CD4-positive, alpha-beta T cell (primary cell): ENCODE measurements around the gene BDKRB1. TPM values are rescaled to one million over a fixed set of nuclear protein-coding genes. Genes with fewer than 3 reads are reported as not detected.

Experiments
- ATAC-seq: fragments of 200-7000 bp; cut with Tn5 transposase; one replicate; pipeline ENCODE4 v1.10.0; 2022; ENCODE audit warnings: mild to moderate bottlenecking; ENCODE audit not compliant: poor library complexity
- CTCF ChIA-PET: fragments of 350-600 bp; sonication (Branson Sonifier 250); formaldehyde crosslinking; loops from one replicate; lab custom pipeline; 2021; ENCODE audit warnings: antibody characterized with exemption, inconsistent platforms; lab: Charles Lee
- POLR2A ChIA-PET: fragments of 350-600 bp; sonication (Branson Sonifier 250); formaldehyde crosslinking; loops from one replicate; lab custom pipeline; 2021; ENCODE audit warnings: antibody characterized with exemption, inconsistent platforms; lab: Charles Lee
- DNase-seq, 14 experiments: peaks; one replicate each; pipeline ENCODE4 v3.0.0-alpha.2; 2013 to 2020; ENCODE audit warnings: mixed read lengths in 2 of 14
- H3K27ac ChIP-seq, 2 donors: one replicate each; pipeline versions ENCODE4 v1.5.1 to v1.7.0; 2013; ENCODE audit warnings: low read length in 2 of 2, low read depth in 1 of 2, mild to moderate bottlenecking in 1 of 2
- H3K27me3 ChIP-seq, 2 experiments: 1 replicate in 1 of 2; 2 replicates in 1 of 2; pipeline versions ENCODE4 v1.6.1 to v1.7.0; 2013; ENCODE audit warnings: low read length in 2 of 2, control low read depth in 1 of 2, mild to moderate bottlenecking in 1 of 2, moderate library complexity in 1 of 2; ENCODE audit not compliant: insufficient read depth in 2 of 2, control insufficient read depth in 1 of 2
- H3K36me3 ChIP-seq: one replicate; pipeline ENCODE4 v1.6.1; 2013; ENCODE audit warnings: low read length, control low read depth; ENCODE audit not compliant: insufficient read depth
- H3K4me1 ChIP-seq: one replicate; pipeline ENCODE4 v1.6.1; 2013; ENCODE audit warnings: low read length, control low read depth; ENCODE audit not compliant: insufficient read depth
- H3K4me3 ChIP-seq: one replicate; pipeline ENCODE4 v1.5.1; 2013; ENCODE audit warnings: mild to moderate bottlenecking, low read length, moderate library complexity
- H3K9me3 ChIP-seq, 2 experiments: 1 replicate in 1 of 2; 2 replicates in 1 of 2; pipeline versions ENCODE4 v1.6.1 to v1.7.0; 2013; ENCODE audit warnings: low read length in 2 of 2, mild to moderate bottlenecking in 2 of 2, control low read depth in 1 of 2, moderate library complexity in 1 of 2; ENCODE audit not compliant: control insufficient read depth in 1 of 2, insufficient read depth in 1 of 2
- H3K27ac Mint-ChIP-seq: one replicate; pipeline ENCODE4 v1.8.0; 2020; ENCODE audit warnings: mixed read lengths
- H3K27me3 Mint-ChIP-seq: one replicate; pipeline ENCODE4 v1.8.0; 2021; ENCODE audit warnings: mixed read lengths
- H3K36me3 Mint-ChIP-seq: one replicate; pipeline ENCODE4 v1.8.0; 2021; ENCODE audit warnings: low read depth, mixed read lengths
- H3K4me1 Mint-ChIP-seq: one replicate; pipeline ENCODE4 v1.8.0; 2021; ENCODE audit warnings: low read depth, mixed read lengths
- H3K4me3 Mint-ChIP-seq: one replicate; pipeline ENCODE4 v1.8.0; 2020; ENCODE audit warnings: mild to moderate bottlenecking, mixed read lengths
- H3K9me3 Mint-ChIP-seq: one replicate; pipeline ENCODE4 v1.8.0; 2020; ENCODE audit warnings: mixed read lengths
- CTCF ChIP-seq: fragments of 200-600 bp; IDR thresholded peaks from one replicate; pipeline ENCODE4 v1.8.0; 2022; ENCODE audit warnings: antibody characterized with exemption, mild to moderate bottlenecking
- intact Hi-C, 2 experiments: fragments of 100-400 bp; cut with DNase I in 1 of 2; cut with micrococcal nuclease in 1 of 2; formaldehyde crosslinking; loops; one replicate each; pipeline versions ENCODE4 v1.15.1 to v1.9.0; 2023 to 2025; cut with DNase I, micrococcal nuclease
- total RNA-seq, 174 experiments: library from RNA in 2 of 174; stranded (reverse) in 2 of 174; gene quantifications; one replicate each; pipeline ENCODE4 v1.2.3 and lab custom pipeline; 2021 to 2026

Gene BDKRB1
- total RNA-seq, 2 experiments from 2014 or later, result not detected

- H3K27ac Mint-ChIP-seq, result no peak overlapping the region
- ChIA-PET POLR2A (no interaction called here), CTCF (no interaction called here)
- Histone ChIP-seq H3K9me3 (no peaks in the 10 kb centered on the region), H3K27ac (no peak overlapping the region), H3K27me3 (peaks cover 0 to 5% of the 10 kb centered on the region in 2 experiments), H3K4me3 (no peak overlapping the region), H3K36me3 (no peaks in the 10 kb centered on the region), H3K4me1 (no peaks in the 10 kb centered on the region)
- intact Hi-C loops, result no loop called here
- H3K4me3 Mint-ChIP-seq, result no peak overlapping the region
- ATAC-seq (no peak), DNase-seq (no peak)
- no peaks in the 10 kb centered on the region for H3K9me3 Mint-ChIP-seq
- no peaks in the 10 kb centered on the region for H3K36me3 Mint-ChIP-seq
- no peak for TF ChIP-seq CTCF
- H3K27me3 Mint-ChIP-seq, result peaks cover 20% of the 10 kb centered on the region
- H3K4me1 Mint-ChIP-seq, result no peaks in the 10 kb centered on the region
Observed at GRCh38 chr14:96221841-96222240, 34.2 kb upstream of the BDKRB1 start.

- H3K27ac Mint-ChIP-seq, result no peak overlapping the region
- TF ChIP-seq CTCF, result no peak
- intact Hi-C loops, result no loop called here
Observed at GRCh38 chr14:96224480-96225096, 31.4 kb upstream of the BDKRB1 start.

GRCh38 chr14:96225213-96225612 is 30.8 kb upstream of the BDKRB1 start:
- POLR2A ChIA-PET, result no interaction called here
- no peak for DNase-seq
- no peak for TF ChIP-seq CTCF
- Histone ChIP-seq H3K36me3 (no peaks in the 10 kb centered on the region), H3K4me3 (no peak overlapping the region), H3K9me3 (peaks cover 0 to 12% of the 10 kb centered on the region in 2 experiments), H3K4me1 (no peaks in the 10 kb centered on the region), H3K27ac (no peak overlapping the region), H3K27me3 (peaks cover 0 to 7% of the 10 kb centered on the region in 2 experiments)
- Mint-ChIP-seq H3K27me3 (peaks cover 15% of the 10 kb centered on the region), H3K9me3 (no peaks in the 10 kb centered on the region), H3K4me1 (no peaks in the 10 kb centered on the region), H3K4me3 (no peak overlapping the region), H3K36me3 (no peaks in the 10 kb centered on the region), H3K27ac (no peak overlapping the region)
- CTCF ChIA-PET, result no interaction called here
- intact Hi-C loops, result no loop called here
- no peak for ATAC-seq

More at GRCh38 chr14:96224480-96225096, 31.4 kb upstream of the BDKRB1 start:
- H3K27me3 Mint-ChIP-seq, result peaks cover 17% of the 10 kb centered on the region
- no peaks in the 10 kb centered on the region for H3K36me3 Mint-ChIP-seq
- no peak overlapping the region for H3K4me3 Mint-ChIP-seq
- no peak overlapping the region for H3K4me3 ChIP-seq
- peaks cover 0 to 12% of the 10 kb centered on the region in 2 experiments for H3K9me3 ChIP-seq
- no peaks in the 10 kb centered on the region for H3K4me1 ChIP-seq
- H3K27me3 ChIP-seq, result peaks cover 0 to 9% of the 10 kb centered on the region in 2 experiments
- H3K27ac ChIP-seq, result no peak overlapping the region
- DNase-seq (no peak), ATAC-seq (no peak)
- no peaks in the 10 kb centered on the region for H3K36me3 ChIP-seq
- POLR2A ChIA-PET, result no interaction called here
- no peaks in the 10 kb centered on the region for H3K9me3 Mint-ChIP-seq
- CTCF ChIA-PET, result no interaction called here
- H3K4me1 Mint-ChIP-seq, result no peaks in the 10 kb centered on the region
